ENCODE results near the gene MTSS2.
A peak's percentile ranks its signal among the peaks of the same experiment; 100 is the strongest.

The MTSS2 gene

DNA sequence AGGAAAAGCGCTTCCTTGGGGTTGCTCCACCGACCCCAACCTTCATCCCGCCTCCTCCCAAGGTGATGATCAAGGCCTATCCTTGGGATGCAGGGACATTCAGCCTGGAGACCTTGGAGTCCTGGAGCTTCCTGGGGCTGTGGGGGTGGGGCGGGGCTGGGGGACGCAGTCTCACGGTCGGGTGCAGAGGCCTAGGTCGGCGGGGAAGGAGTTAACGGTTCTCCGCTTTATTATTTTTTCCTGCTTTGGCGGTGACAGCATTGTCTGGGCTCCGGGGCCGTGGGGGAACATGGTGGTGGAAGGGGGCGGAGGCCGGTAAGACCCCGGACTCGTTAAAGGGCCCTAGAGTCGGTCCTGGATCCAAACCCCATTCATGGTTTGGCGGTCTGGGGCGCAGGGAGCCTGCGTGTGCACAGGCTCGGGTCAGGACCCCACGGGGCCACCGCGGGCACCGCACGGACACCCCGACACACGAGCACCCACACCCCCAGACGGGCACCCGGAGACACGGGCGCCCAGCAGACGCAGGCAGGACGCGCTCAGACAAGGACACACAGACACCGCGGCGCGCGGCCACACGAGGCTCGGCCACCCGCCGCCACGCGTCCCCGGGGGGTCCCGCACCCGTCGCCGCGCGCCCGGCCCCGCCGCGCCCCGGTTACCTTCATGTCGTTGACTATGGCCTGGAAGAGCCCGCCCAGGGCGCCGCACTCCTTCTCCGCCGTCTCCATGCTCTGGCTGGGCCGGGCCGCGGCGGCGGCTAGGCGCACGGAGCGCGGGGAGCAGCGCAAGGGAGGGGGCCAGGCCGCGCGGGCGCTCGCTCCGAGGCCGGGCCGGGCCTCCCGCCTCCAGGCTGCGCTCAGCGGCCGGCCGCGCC is 554 bp downstream of the MTSS2 start:
- DNase-seq = no peak

GRCh38 chr16:70684146-70685060 is 1.4 kb downstream of the MTSS2 start:
- Histone ChIP-seq H3K36me3 (replicated peaks) (no peaks in the 10 kb centered on the region), H3K27me3 (replicated peaks) (no peaks in the 10 kb centered on the region), H3K4me3 (ENCODE audit: low read depth, low read length) (peak overlapping the region; percentile 75), H3K27ac (no peak overlapping the region)
- in situ Hi-C loops (cut with HindIII; ENCODE audit: low pct_ligation_motif_present, low sequenced_read_pairs) = no loop called here
- TF ChIP-seq CTCF (IDR thresholded peaks at IDR 0.05; ENCODE audit: low read depth, low read length, missing control alignments) = no peak
- no peak for DNase-seq

More for the DNA sequence above, 554 bp downstream of the MTSS2 start:
- Histone ChIP-seq H3K4me3 (ENCODE audit: low read depth, low read length) (peak overlapping the region; percentile 75), H3K27ac (no peak overlapping the region), H3K27me3 (replicated peaks) (no peaks in the 10 kb centered on the region), H3K36me3 (replicated peaks) (no peaks in the 10 kb centered on the region)
- TF ChIP-seq CTCF (IDR thresholded peaks at IDR 0.05; ENCODE audit: low read depth, low read length, missing control alignments) = no peak
- in situ Hi-C loops (cut with HindIII; ENCODE audit: low pct_ligation_motif_present, low sequenced_read_pairs) = no loop called here

DNA sequence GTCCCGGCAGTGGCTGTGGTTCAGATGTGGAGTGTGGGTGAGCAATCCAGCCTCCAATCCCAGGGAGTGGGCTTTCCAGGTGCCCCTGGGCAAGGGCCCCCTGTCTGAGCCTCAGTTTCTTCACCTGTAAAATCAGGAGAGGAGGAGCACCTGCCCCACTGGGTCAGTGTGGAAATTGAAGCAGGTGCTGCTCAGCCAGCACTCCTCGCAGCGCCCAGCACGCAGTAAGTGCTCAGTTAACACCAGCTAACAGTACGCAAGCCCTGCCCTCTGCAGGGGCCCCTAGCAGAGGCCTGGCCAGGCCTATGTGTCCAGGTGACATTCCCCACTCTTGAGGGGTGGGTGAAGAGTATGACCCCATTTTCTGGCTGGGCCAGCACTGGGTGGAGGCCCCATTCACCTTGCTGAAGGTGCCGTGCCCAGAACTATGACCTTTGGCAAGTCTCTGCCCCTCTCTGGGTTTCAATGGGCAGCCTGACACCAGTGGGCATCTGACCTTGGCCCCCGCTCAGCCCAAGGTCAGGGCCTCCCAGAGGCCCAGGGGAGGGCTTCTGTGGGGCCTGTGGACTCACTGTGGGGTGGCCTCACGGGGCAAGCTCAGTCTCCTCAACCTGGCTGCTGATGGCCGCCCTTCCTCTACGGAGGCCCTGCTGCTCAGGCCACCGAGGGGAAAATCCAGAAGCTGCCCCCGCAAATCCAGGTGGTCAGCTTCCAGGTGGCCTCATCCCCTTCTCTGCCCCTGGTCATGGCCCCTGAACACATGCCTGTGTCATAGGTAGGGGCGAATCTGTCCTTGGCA is 2.5 kb downstream of the MTSS2 start:
- in situ Hi-C loops (cut with HindIII; ENCODE audit: low pct_ligation_motif_present, low sequenced_read_pairs) = no loop called here
- H3K27ac ChIP-seq = no peak overlapping the region
- no peaks in the 10 kb centered on the region for H3K27me3 ChIP-seq (replicated peaks)
- no peak for DNase-seq
- no peak overlapping the region for H3K4me3 ChIP-seq (ENCODE audit: low read depth, low read length)
- H3K36me3 ChIP-seq (replicated peaks) = peaks cover 3% of the 10 kb centered on the region
- no peak for TF ChIP-seq CTCF (IDR thresholded peaks at IDR 0.05; ENCODE audit: low read depth, low read length, missing control alignments)

DNA sequence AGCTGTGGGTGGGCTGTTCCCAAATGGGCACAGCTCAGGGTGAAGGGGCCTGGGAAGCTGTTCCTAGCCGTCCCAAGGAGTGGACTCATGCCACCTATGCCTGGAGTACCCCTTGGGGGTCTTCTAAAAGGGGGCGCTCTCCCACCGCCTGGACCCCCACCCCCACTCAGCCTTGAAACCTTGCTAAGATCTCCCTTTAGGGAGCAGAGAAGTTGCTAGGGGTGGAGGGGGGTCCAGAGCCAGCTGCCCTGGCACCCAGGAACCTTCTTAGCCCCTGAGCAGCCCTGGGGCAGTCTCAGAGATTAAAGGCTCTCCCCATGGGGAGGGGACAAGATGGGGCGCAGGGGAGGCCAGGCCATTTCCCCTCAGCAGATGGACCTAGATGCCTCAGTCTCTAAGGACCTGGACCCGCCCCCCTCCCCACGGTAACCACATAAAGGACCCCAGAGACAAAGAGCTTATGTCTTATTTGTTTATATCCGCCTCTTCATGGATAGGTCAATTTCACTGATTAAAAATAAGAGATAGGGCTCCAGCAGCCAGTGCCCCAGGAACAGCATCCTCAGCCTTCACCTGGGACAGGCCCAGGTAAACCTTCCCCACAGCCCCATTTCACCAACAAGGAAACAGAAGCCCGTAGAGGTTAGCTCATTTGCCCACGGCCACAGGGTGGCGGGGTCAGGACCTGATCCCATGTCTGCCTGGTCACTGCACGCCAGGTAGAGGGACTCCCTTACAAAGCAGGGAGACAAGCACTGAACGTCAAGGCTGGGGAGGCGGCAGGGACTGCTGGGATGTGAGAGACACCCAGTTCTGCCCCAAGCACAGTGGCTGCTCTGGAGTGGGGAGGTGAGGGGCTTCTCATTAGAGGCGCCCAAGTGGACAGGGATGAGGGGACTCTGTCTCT is 3.4 kb downstream of the MTSS2 start:
- TF ChIP-seq CTCF (IDR thresholded peaks at IDR 0.05; ENCODE audit: low read depth, low read length, missing control alignments) = no peak
- Histone ChIP-seq H3K4me3 (ENCODE audit: low read depth, low read length) (no peak overlapping the region), H3K27me3 (replicated peaks) (no peaks in the 10 kb centered on the region), H3K27ac (no peak overlapping the region), H3K36me3 (replicated peaks) (peaks cover 9% of the 10 kb centered on the region)
- in situ Hi-C loops (cut with HindIII; ENCODE audit: low pct_ligation_motif_present, low sequenced_read_pairs) = no loop called here
- DNase-seq = no peak

All from brain microvascular endothelial cell (primary cell).